Measurements from ENCODE around the gene MKNK1. TPM values are rescaled to one million over a fixed set of nuclear protein-coding genes. Genes with fewer than 3 reads are reported as not detected.
A peak's percentile ranks its signal among the peaks of the same experiment; 100 is the strongest.

The MKNK1 gene
- total and polyA plus RNA-seq, 2 of the 4 experiments (the other 2 are of a cell fraction): 14.3 to 35.2 TPM

GRCh38 chr1:46614604-46614984 lies 10.5 kb upstream of the MKNK1 start:
- H3K4me1 ChIP-seq (ENCODE audit: control insufficient read depth, insufficient read depth, low read length): peaks cover 20% of the 10 kb centered on the region
- H4K20me1 ChIP-seq (ENCODE audit: insufficient read depth, low read length): 0 out of 2 replicates have a peak, but pooled peaks cover 8% of the 10 kb centered on the region
- H3K36me3 ChIP-seq (ENCODE audit: control insufficient read depth, insufficient read depth, low read length): peaks cover 12% of the 10 kb centered on the region; the same call in 1 of the 2 replicates
- no peak overlapping the region; the same call in 2 of the 3 replicates for H2BK15ac ChIP-seq (ENCODE audit: low read depth, low read length)
- no peak overlapping the region for H2AFZ ChIP-seq (replicated peaks; ENCODE audit: low read length, poor library complexity)
- CTCF ChIA-PET: interaction anchor here (1.4 kb wide), 1 partner anchor 17 kb away, joined by 6 read pairs; no protein-coding TSS in a partner anchor
- no peak overlapping the region for H3K56ac ChIP-seq (ENCODE audit: extremely low read depth, insufficient read depth, low read length)
- POLR2A ChIA-PET (ENCODE audit: unreplicated experiment): interaction anchor here (1.8 kb wide), 1 partner anchor 11 kb away, joined by 4 read pairs; the partner anchor contains the start of gene MKNK1
- H3K27me3 ChIP-seq (ENCODE audit: control insufficient read depth, insufficient read depth, low read length): no peaks in the 10 kb centered on the region
- intact Hi-C loops (cut with micrococcal nuclease): no loop called here
- dilution Hi-C loops (cut with HindIII; ENCODE audit: low sequenced_read_pairs, unreplicated experiment): no loop called here
- no peak overlapping the region for H3K23ac ChIP-seq (ENCODE audit: low read depth, low read length)
- TF ChIP-seq MXI1 (IDR thresholded peaks at IDR 0.05; ENCODE audit: borderline replicate concordance, low read depth, low read length) (no peak), MAFK (IDR thresholded peaks at IDR 0.05; ENCODE audit: low read depth, low read length) (no peak), RCOR1 (IDR thresholded peaks at IDR 0.05; ENCODE audit: insufficient replicate concordance, low read length) (no peak), POLR2A (IDR thresholded peaks at IDR 0.05; ENCODE audit: low read depth, low read length) (no peak), FOS (IDR thresholded peaks at IDR 0.05; ENCODE audit: low read depth, low read length) (no peak), BHLHE40 (IDR thresholded peaks at IDR 0.05; ENCODE audit: low read depth, low read length) (no peak), SMC3 (IDR thresholded peaks at IDR 0.05; ENCODE audit: low read depth, low read length) (no peak), CEBPB (IDR thresholded peaks at IDR 0.05; ENCODE audit: low read depth, low read length) (no peak), MAZ (IDR thresholded peaks at IDR 0.05; ENCODE audit: borderline replicate concordance, low read depth, low read length) (no peak), RFX5 (IDR thresholded peaks at IDR 0.05; ENCODE audit: low read depth, low read length) (no peak), NFE2L2 (IDR thresholded peaks at IDR 0.05; ENCODE audit: low read depth, low read length) (no peak), RAD21 (IDR thresholded peaks at IDR 0.05; ENCODE audit: low read length) (no peak), CHD1 (IDR thresholded peaks at IDR 0.05; ENCODE audit: low read depth, low read length) (no peak), USF2 (IDR thresholded peaks at IDR 0.05; ENCODE audit: low read depth, low read length) (no peak)
- TF ChIP-seq, protein P1, sequence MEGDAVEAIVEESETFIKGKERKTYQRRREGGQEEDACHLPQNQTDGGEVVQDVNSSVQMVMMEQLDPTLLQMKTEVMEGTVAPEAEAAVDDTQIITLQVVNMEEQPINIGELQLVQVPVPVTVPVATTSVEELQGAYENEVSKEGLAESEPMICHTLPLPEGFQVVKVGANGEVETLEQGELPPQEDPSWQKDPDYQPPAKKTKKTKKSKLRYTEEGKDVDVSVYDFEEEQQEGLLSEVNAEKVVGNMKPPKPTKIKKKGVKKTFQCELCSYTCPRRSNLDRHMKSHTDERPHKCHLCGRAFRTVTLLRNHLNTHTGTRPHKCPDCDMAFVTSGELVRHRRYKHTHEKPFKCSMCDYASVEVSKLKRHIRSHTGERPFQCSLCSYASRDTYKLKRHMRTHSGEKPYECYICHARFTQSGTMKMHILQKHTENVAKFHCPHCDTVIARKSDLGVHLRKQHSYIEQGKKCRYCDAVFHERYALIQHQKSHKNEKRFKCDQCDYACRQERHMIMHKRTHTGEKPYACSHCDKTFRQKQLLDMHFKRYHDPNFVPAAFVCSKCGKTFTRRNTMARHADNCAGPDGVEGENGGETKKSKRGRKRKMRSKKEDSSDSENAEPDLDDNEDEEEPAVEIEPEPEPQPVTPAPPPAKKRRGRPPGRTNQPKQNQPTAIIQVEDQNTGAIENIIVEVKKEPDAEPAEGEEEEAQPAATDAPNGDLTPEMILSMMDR (conservative IDR thresholded peaks at IDR 0.05; ENCODE audit: low read depth, low read length): no peak
- TF ChIP-seq, protein P2, sequence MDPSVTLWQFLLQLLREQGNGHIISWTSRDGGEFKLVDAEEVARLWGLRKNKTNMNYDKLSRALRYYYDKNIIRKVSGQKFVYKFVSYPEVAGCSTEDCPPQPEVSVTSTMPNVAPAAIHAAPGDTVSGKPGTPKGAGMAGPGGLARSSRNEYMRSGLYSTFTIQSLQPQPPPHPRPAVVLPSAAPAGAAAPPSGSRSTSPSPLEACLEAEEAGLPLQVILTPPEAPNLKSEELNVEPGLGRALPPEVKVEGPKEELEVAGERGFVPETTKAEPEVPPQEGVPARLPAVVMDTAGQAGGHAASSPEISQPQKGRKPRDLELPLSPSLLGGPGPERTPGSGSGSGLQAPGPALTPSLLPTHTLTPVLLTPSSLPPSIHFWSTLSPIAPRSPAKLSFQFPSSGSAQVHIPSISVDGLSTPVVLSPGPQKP (IDR thresholded peaks at IDR 0.05; ENCODE audit: borderline replicate concordance, low read depth, low read length): no peak
- H4K8ac ChIP-seq (ENCODE audit: low read depth in 2 of 2, low read length in 2 of 2): no peak overlapping the region
- no peak overlapping the region for H2BK20ac ChIP-seq (ENCODE audit: low read depth, low read length)
- peak overlapping the region; percentile 17 for H2AK9ac ChIP-seq (replicated peaks; ENCODE audit: low read depth, low read length, poor library complexity)
- no peak overlapping the region for H3K4ac ChIP-seq (ENCODE audit: low read depth, low read length)
- H3K4me3 ChIP-seq (ENCODE audit: insufficient read depth, low read depth, low read length): no peak overlapping the region
- no peak overlapping the region for H3K9ac ChIP-seq (ENCODE audit: low read depth, low read length)
- no peak overlapping the region for H3K4me2 ChIP-seq (ENCODE audit: low read depth, low read length)
- no peak overlapping the region for H4K91ac ChIP-seq (ENCODE audit: insufficient read depth, low read depth, low read length)
- no peak overlapping the region for H3K14ac ChIP-seq (replicated peaks; ENCODE audit: low read depth, low read length)
- DNase-seq (no peak), ATAC-seq (ENCODE audit: low read depth) (no peak)
- H3K9me3 ChIP-seq (ENCODE audit: control insufficient read depth, insufficient read depth, low read length): no peaks in the 10 kb centered on the region
- no peak overlapping the region for H2BK5ac ChIP-seq (ENCODE audit: low read depth, low read length, poor library complexity, severe bottlenecking)
- peaks cover 23% of the 10 kb centered on the region for H3K9me1 ChIP-seq (ENCODE audit: insufficient read depth, low read length)
- WGBS, 2 experiments (ENCODE audit: extremely low coverage in 2 of 2, insufficient read length in 1 of 2): no CpG with 5 or more reads among the region's 2 CpGs
- peaks cover 25 to 48% of the 10 kb centered on the region in 2 experiments for H3K79me1 ChIP-seq (ENCODE audit: low read depth in 1 of 2, low read length in 2 of 2)
- no peak overlapping the region for H3K27ac ChIP-seq (ENCODE audit: insufficient read depth, low read length)
- H2BK120ac ChIP-seq (ENCODE audit: low read depth, low read length): no peak overlapping the region
- H4K5ac ChIP-seq (ENCODE audit: low read depth, low read length): no peak overlapping the region
- no peak overlapping the region for H3K18ac ChIP-seq (ENCODE audit: low read depth, low read length)
- in situ Hi-C loops (cut with MboI; ENCODE audit: low sequenced_read_pairs): no loop called here
- H2AK5ac ChIP-seq (ENCODE audit: low read depth, low read length): no peak overlapping the region
- BruUV-seq (replicated peaks): no TSS peak

All from IMR-90 (cell line).